H1 (cell line): ENCODE measurements around the gene PGM1. TPM values are rescaled to one million over a fixed set of nuclear protein-coding genes. Genes with fewer than 3 reads are reported as not detected.

ENCODE experiments used
- CTCF ChIA-PET: fragments of 300-600 bp; sonication (Branson Sonifier 250); formaldehyde crosslinking; loops from one replicate; lab custom pipeline; 2021; ENCODE audit not compliant: partially characterized antibody; lab: Charles Lee
- POLR2A ChIA-PET: fragments of 300-600 bp; sonication (Branson Sonifier 250); formaldehyde crosslinking; loops from one replicate; lab custom pipeline; 2021; ENCODE audit warnings: inconsistent platforms; ENCODE audit not compliant: partially characterized antibody; lab: Charles Lee
- DNase-seq, 2 experiments: peaks; one replicate each; pipeline versions ENCODE4 v3.0.0 to v3.0.0-alpha.2; 2010 to 2022; ENCODE audit warnings: low spot score in 2 of 2, low read depth in 1 of 2, mixed read lengths in 1 of 2
- FAIRE-seq: peaks from 2 replicates; lab custom pipeline; 2011; peaks lifted over from hg19 to GRCh38; lab: Jason Lieb, UNC
- H2AFZ ChIP-seq: 2 replicates; pipeline ENCODE4 v1.8.1; 2012; ENCODE audit warnings: low read length, inconsistent platforms
- H2AK5ac ChIP-seq: 2 replicates; pipeline ENCODE4 v1.6.1; 2013; ENCODE audit warnings: low read depth, low read length
- H2BK120ac ChIP-seq: replicated peaks from 2 replicates; pipeline ENCODE3; 2013; ENCODE audit warnings: low read depth, low read length, inconsistent platforms
- H2BK12ac ChIP-seq: 2 replicates; pipeline ENCODE4 v1.6.1; 2013; ENCODE audit warnings: low read depth, low read length
- H2BK15ac ChIP-seq: 2 replicates; pipeline ENCODE4 v1.6.1; 2013; ENCODE audit warnings: low read length
- H2BK20ac ChIP-seq: 2 replicates; pipeline ENCODE4 v1.6.1; 2013; ENCODE audit warnings: low read length
- H2BK5ac ChIP-seq: 2 replicates; pipeline ENCODE4 v1.6.1; 2013; ENCODE audit warnings: low read depth, low read length
- H3K14ac ChIP-seq: 2 replicates; pipeline ENCODE4 v1.6.1; 2013; ENCODE audit warnings: inconsistent platforms; ENCODE audit not compliant: insufficient read length
- H3K18ac ChIP-seq: 2 replicates; pipeline ENCODE4 v1.6.1; 2013; ENCODE audit warnings: low read length; ENCODE audit errors: extremely low read depth
- H3K23ac ChIP-seq: 2 replicates; pipeline ENCODE4 v1.6.1; 2013; ENCODE audit warnings: inconsistent platforms; ENCODE audit not compliant: insufficient read length
- H3K23me2 ChIP-seq: 2 replicates; pipeline ENCODE4 v1.6.1; 2013; ENCODE audit warnings: low read depth, low read length
- H3K27ac ChIP-seq: 2 replicates; pipeline ENCODE4 v1.6.1; 2011; ENCODE audit warnings: low read depth, low read length, inconsistent platforms
- H3K27me3 ChIP-seq, 4 experiments: replicated peaks in 1 of 4; 1 replicate in 1 of 4; 2 replicates in 3 of 4; pipeline versions ENCODE4 v1.6.1 to v1.8.1; 2011 to 2013; ENCODE audit warnings: low read length in 3 of 4, mild to moderate bottlenecking in 3 of 4, inconsistent platforms in 2 of 4, mixed read lengths in 2 of 4, moderate library complexity in 1 of 4; ENCODE audit not compliant: control insufficient read depth in 3 of 4, insufficient read depth in 3 of 4; ENCODE audit errors: extremely low read depth in 1 of 4
- H3K36me3 ChIP-seq, 4 experiments: 2 replicates each; pipeline versions ENCODE4 v1.6.1 to v1.8.1; 2011 to 2013; ENCODE audit warnings: mild to moderate bottlenecking in 4 of 4, low read length in 3 of 4, moderate library complexity in 2 of 4, control low read depth in 1 of 4, inconsistent platforms in 1 of 4; ENCODE audit not compliant: insufficient read depth in 4 of 4, control insufficient read depth in 2 of 4
- H3K4ac ChIP-seq: replicated peaks from 2 replicates; pipeline ENCODE3; 2013; ENCODE audit warnings: low read length, low read depth, mixed read lengths, inconsistent platforms; ENCODE audit not compliant: insufficient read length
- H3K4me1 ChIP-seq, 4 experiments: replicated peaks in 1 of 4; 1 replicate in 1 of 4; 2 replicates in 3 of 4; pipeline versions ENCODE4 v1.6.1 to v1.8.1; 2011 to 2013; ENCODE audit warnings: low read length in 3 of 4, inconsistent platforms in 2 of 4, mixed read lengths in 1 of 4; ENCODE audit not compliant: insufficient read depth in 4 of 4, control insufficient read depth in 3 of 4
- H3K4me2 ChIP-seq, 2 experiments: 2 replicates each; pipeline versions ENCODE4 v1.6.1 to v1.8.1; 2011 to 2013; ENCODE audit warnings: low read depth in 2 of 2, low read length in 2 of 2, control low read depth in 1 of 2, inconsistent platforms in 1 of 2, mild to moderate bottlenecking in 1 of 2; ENCODE audit not compliant: insufficient read depth in 1 of 2
- H3K4me3 ChIP-seq, 4 experiments: fragments of 200-600, 300-600 bp in 1 of 4; sonication (generic), shearing (Covaris generic), sonication (Bioruptor Twin) in 1 of 4; 2 replicates each; pipeline versions ENCODE4 v1.5.1 to v1.8.1; 2011 to 2016; ENCODE audit warnings: low read length in 4 of 4, low read depth in 3 of 4, control low read depth in 2 of 4, inconsistent platforms in 2 of 4, mild to moderate bottlenecking in 2 of 4, mixed read lengths in 1 of 4, moderate library complexity in 1 of 4; ENCODE audit not compliant: insufficient read depth in 2 of 4; ENCODE audit errors: extremely low read depth in 1 of 4
- H3K56ac ChIP-seq: replicated peaks from 2 replicates; pipeline ENCODE3; 2013; ENCODE audit warnings: low read depth, mild to moderate bottlenecking, mixed read lengths, low read length, inconsistent platforms; ENCODE audit not compliant: insufficient read length
- H3K79me1 ChIP-seq: 2 replicates; pipeline ENCODE4 v1.6.1; 2013; ENCODE audit warnings: low read depth, low read length, control low read depth
- H3K79me2 ChIP-seq, 2 experiments: 2 replicates each; pipeline versions ENCODE4 v1.6.1 to v1.8.1; 2012 to 2013; ENCODE audit warnings: low read length in 2 of 2, mild to moderate bottlenecking in 2 of 2, inconsistent platforms in 1 of 2; ENCODE audit not compliant: insufficient read depth in 2 of 2, control insufficient read depth in 1 of 2
- H3K9ac ChIP-seq, 4 experiments: replicated peaks in 1 of 4; 1 replicate in 1 of 4; 2 replicates in 3 of 4; pipeline versions ENCODE4 v1.6.1 to v1.8.1; 2011 to 2013; ENCODE audit warnings: low read depth in 3 of 4, low read length in 3 of 4, control low read depth in 2 of 4, mild to moderate bottlenecking in 2 of 4, moderate library complexity in 2 of 4, inconsistent platforms in 1 of 4; ENCODE audit errors: extremely low read depth in 1 of 4
- H3K9me3 ChIP-seq, 2 experiments: 2 replicates each; pipeline versions ENCODE4 v1.6.1 to v1.8.1; 2012 to 2013; ENCODE audit warnings: mild to moderate bottlenecking in 2 of 2, moderate library complexity in 2 of 2, control low read depth in 1 of 2, inconsistent platforms in 1 of 2, low read depth in 1 of 2, low read length in 1 of 2, mixed read lengths in 1 of 2; ENCODE audit not compliant: insufficient read depth in 2 of 2
- H4K20me1 ChIP-seq, 2 experiments: replicated peaks in 1 of 2; 2 replicates each; pipeline versions ENCODE3 to v1.8.1; 2011 to 2013; ENCODE audit warnings: inconsistent platforms in 2 of 2, low read length in 2 of 2, mild to moderate bottlenecking in 1 of 2; ENCODE audit not compliant: insufficient read depth in 2 of 2, control insufficient read depth in 1 of 2
- H4K5ac ChIP-seq: 2 replicates; pipeline ENCODE4 v1.6.1; 2013; ENCODE audit warnings: low read length, low read depth, mixed read lengths, inconsistent platforms; ENCODE audit not compliant: insufficient read length
- H4K8ac ChIP-seq: 2 replicates; pipeline ENCODE4 v1.8.0; 2013; ENCODE audit warnings: mild to moderate bottlenecking, moderate library complexity, low read length, inconsistent platforms; ENCODE audit not compliant: insufficient read depth; ENCODE audit errors: extremely low read depth
- H4K91ac ChIP-seq: replicated peaks from 2 replicates; pipeline ENCODE3; 2013; ENCODE audit warnings: low read length, mixed read lengths, inconsistent platforms; ENCODE audit not compliant: insufficient read length
- ATF2 ChIP-seq: IDR thresholded peaks from 2 replicates; pipeline ENCODE4 v1.6.1; 2012; ENCODE audit warnings: low read length, inconsistent platforms
- BRCA1 ChIP-seq: IDR thresholded peaks from 2 replicates; pipeline ENCODE4 v1.6.1; 2012; ENCODE audit warnings: low read depth, low read length, improper control_type of control experiment
- FOSL1 ChIP-seq: IDR thresholded peaks from 2 replicates; pipeline ENCODE4 v1.6.1; 2011; ENCODE audit warnings: mild to moderate bottlenecking, low read depth, low read length, moderate library complexity; ENCODE audit not compliant: insufficient read depth
- GABPA ChIP-seq: IDR thresholded peaks from 2 replicates; pipeline ENCODE4 v1.6.1; 2011; ENCODE audit warnings: mild to moderate bottlenecking, low read length, moderate library complexity, borderline replicate concordance; ENCODE audit not compliant: insufficient read depth
- GTF2F1 ChIP-seq: IDR thresholded peaks from 2 replicates; pipeline ENCODE4 v1.6.1; 2012; ENCODE audit warnings: low read depth, low read length, improper control_type of control experiment, borderline replicate concordance
- KDM4A ChIP-seq: IDR thresholded peaks from one replicate; pipeline ENCODE4 v1.7.1; 2012; ENCODE audit warnings: low read depth, mild to moderate bottlenecking, moderate library complexity, low read length, inconsistent platforms; ENCODE audit not compliant: severe bottlenecking
- MAFK ChIP-seq: IDR thresholded peaks from 2 replicates; pipeline ENCODE4 v1.6.1; 2012; ENCODE audit warnings: low read depth, mild to moderate bottlenecking, improper control_type of control experiment, low read length
- NANOG ChIP-seq: IDR thresholded peaks from 2 replicates; pipeline ENCODE4 v1.6.1; 2011; ENCODE audit warnings: low read length, low read depth, mild to moderate bottlenecking, inconsistent platforms; ENCODE audit not compliant: insufficient read depth, poor library complexity, severe bottlenecking
- SIN3A ChIP-seq, 2 experiments: IDR thresholded peaks in 1 of 2; conservative IDR thresholded peaks in 1 of 2; 2 replicates each; pipeline ENCODE4 v1.6.1; 2011 to 2012; ENCODE audit warnings: low read length in 2 of 2, improper control_type of control experiment in 1 of 2, low read depth in 1 of 2, mild to moderate bottlenecking in 1 of 2
- SP4 ChIP-seq: IDR thresholded peaks from 2 replicates; pipeline ENCODE4 v1.6.1; 2012; ENCODE audit warnings: low read length, inconsistent platforms
- ZNF274 ChIP-seq: IDR thresholded peaks from 2 replicates; pipeline ENCODE4 v1.7.0; 2012; ENCODE audit warnings: low read length, borderline replicate concordance; ENCODE audit errors: extremely low read depth
- WGBS, 2 experiments: shearing (Covaris generic) in 1 of 2; methylation state at CpG; one replicate each; pipeline versions ENCODE4 v1.1.6 to v1.1.7; 2013 to 2015; ENCODE audit warnings: low lambda C conversion rate in 2 of 2, mixed read lengths in 2 of 2, inconsistent platforms in 1 of 2, low coverage in 1 of 2, missing lambda C conversion rate in 1 of 2; ENCODE audit not compliant: insufficient replicate concordance in 2 of 2, insufficient coverage in 1 of 2, insufficient read length in 1 of 2; ENCODE audit errors: extremely low coverage in 1 of 2, missing lambda C conversion rate in 1 of 2; 5-methylcytosine and 5-hydroxymethylcytosine counted together
- polyA plus RNA-seq, 7 experiments: library from polyadenylated mRNA; depleted of rRNA in 3 of 7; stranded (reverse) in 5 of 7; unstranded in 2 of 7; fragments of >200 nt in 5 of 7; fragments of 200-250 nt in 2 of 7; gene quantifications; 1 replicate in 5 of 7; 2 replicates in 1 of 7; 4 replicates in 1 of 7; pipeline versions ENCODE4 v1.2.1 to v1.2.3, GENCODE V29; 2011 to 2013; ENCODE audit warnings: missing spikeins in 2 of 7, mixed read lengths in 2 of 7
- total RNA-seq: library from RNA; stranded (reverse); fragmentation: NEBNext Ultra II Directional; extraction: Animal tissue kit (Norgen Biotek cat#: 25700); gene quantifications from 2 replicates; pipeline ENCODE4 v1.2.1, GENCODE V29; 2021

The PGM1 gene
- total and polyA plus RNA-seq, 2 of the 8 experiments (the other 6 are each of a cell fraction or from before 2014, with no cell fraction given), result 33.0 to 65.4 TPM

GRCh38 chr1:63664742-63665141 is 71.5 kb downstream of the PGM1 start:
- Histone ChIP-seq H3K4me3 (no peak overlapping the region), H3K18ac (no peak overlapping the region), H2BK120ac (no peak overlapping the region), H3K23me2 (no peaks in the 10 kb centered on the region; the same call in 1 of the 2 replicates), H3K27ac (no peak overlapping the region), H3K9ac (no peak overlapping the region), H3K9me3 (0 out of 4 replicates have a peak, but pooled peaks cover 0 to 3% of the 10 kb centered on the region in 2 experiments), H3K79me1 (no peaks in the 10 kb centered on the region), H2BK15ac (no peak overlapping the region), H3K79me2 (no peaks in the 10 kb centered on the region), H3K4me2 (no peak overlapping the region), H2BK20ac (no peak overlapping the region), H3K4me1 (0 out of 7 replicates have a peak, but pooled peaks cover 0 to 2% (median 0%) of the 10 kb centered on the region in 4 experiments), H3K56ac (no peak overlapping the region), H3K36me3 (no peaks in the 10 kb centered on the region), H4K20me1 (no peaks in the 10 kb centered on the region), H4K91ac (no peak overlapping the region), H3K27me3 (no peaks in the 10 kb centered on the region), H3K4ac (no peak overlapping the region), H2AK5ac (no peak overlapping the region), H2BK12ac (no peak overlapping the region), H2BK5ac (no peak overlapping the region), H4K8ac (no peak overlapping the region), H3K14ac (no peak overlapping the region), H3K23ac (no peak overlapping the region), H4K5ac (no peak overlapping the region), H2AFZ (no peak overlapping the region)
- POLR2A ChIA-PET, result no interaction called here
- FAIRE-seq (no peak), DNase-seq (no peak)
- CTCF ChIA-PET, result interaction anchor here (1.0 to 5.6 kb wide), 5 partner anchors 9 to 579 kb away, joined by 5 to 19 read pairs (median 7); no protein-coding TSS in a partner anchor
- WGBS, 2 experiments, result 91% methylated on average over 2 of the region's 2 CpGs; no CpG with 5 or more reads in 1 of the 2 experiments
- TF ChIP-seq ZNF274, result no peak
- no peak for TF ChIP-seq MAFK
- TF ChIP-seq GABPA, result no peak
- TF ChIP-seq FOSL1, result no peak
- no peak for TF ChIP-seq ATF2
- TF ChIP-seq KDM4A, result no peak
- no peak for TF ChIP-seq SIN3A (conservative IDR thresholded peaks at IDR 0.05 in 1 of 2, IDR thresholded peaks at IDR 0.05 in 1 of 2; ENCODE audit: low read depth in 1 of 2, low read length in 2 of 2)
- TF ChIP-seq BRCA1, result no peak
- no peak for TF ChIP-seq GTF2F1
- TF ChIP-seq NANOG, result no peak
- no peak for TF ChIP-seq SP4
